GM23338 (cell line): ENCODE data around the gene DNAJC8.

Source experiments
- EZH2 ChIP-seq: fragments of 200-600 bp; sonication (generic); IDR thresholded peaks from one replicate; pipeline ENCODE4 v1.8.0; 2017; ENCODE audit warnings: antibody characterized with exemption, mild to moderate bottlenecking, low read depth; ENCODE audit not compliant: unreplicated experiment
- EZH2phosphoT487 ChIP-seq: fragments of 200-600 bp; sonication (generic); IDR thresholded peaks from one replicate; pipeline ENCODE4 v1.8.1; 2018; ENCODE audit warnings: antibody characterized with exemption; ENCODE audit not compliant: unreplicated experiment
- JUNB ChIP-seq: IDR thresholded peaks from one replicate; pipeline ENCODE4 v1.6.1; 2016; ENCODE audit warnings: antibody characterized with exemption; ENCODE audit not compliant: unreplicated experiment
- POLR2AphosphoS5 ChIP-seq: IDR thresholded peaks from 2 replicates; pipeline ENCODE4 v1.6.1; 2016; ENCODE audit warnings: antibody characterized with exemption, low read depth
- STAT1 ChIP-seq: IDR thresholded peaks from one replicate; pipeline ENCODE4 v1.6.1; 2016; ENCODE audit warnings: antibody characterized with exemption; ENCODE audit not compliant: unreplicated experiment
- ZNF114 ChIP-seq: fragments of 250-450 bp; sonication (Bioruptor Pico); IDR thresholded peaks from 2 replicates; pipeline ENCODE4 v1.5.0; 2020; ENCODE audit warnings: mild to moderate bottlenecking, moderate library complexity
- TF ChIP-seq, protein P1 (sequence below): IDR thresholded peaks from one replicate; pipeline ENCODE4 v1.6.1; 2018; ENCODE audit warnings: antibody characterized with exemption; ENCODE audit not compliant: unreplicated experiment
- TF ChIP-seq, protein P2 (sequence below), 2 experiments: fragments of 200-600 bp in 1 of 2; sonication (generic) in 1 of 2; conservative IDR thresholded peaks; 2 replicates each; pipeline versions ENCODE4 v1.5.1 to v1.6.1; 2016 to 2017; ENCODE audit warnings: antibody characterized with exemption in 2 of 2, low read depth in 2 of 2, mild to moderate bottlenecking in 2 of 2, moderate library complexity in 1 of 2
- TF ChIP-seq, protein P3 (sequence below): IDR thresholded peaks from 2 replicates; pipeline ENCODE4 v1.6.1; 2016; ENCODE audit warnings: antibody characterized with exemption
- TF ChIP-seq, protein P4 (sequence below): fragments of 250-450 bp; sonication (Bioruptor Pico); IDR thresholded peaks from 2 replicates; pipeline ENCODE4 v1.5.0; 2020; ENCODE audit warnings: mild to moderate bottlenecking, moderate library complexity

DNA sequence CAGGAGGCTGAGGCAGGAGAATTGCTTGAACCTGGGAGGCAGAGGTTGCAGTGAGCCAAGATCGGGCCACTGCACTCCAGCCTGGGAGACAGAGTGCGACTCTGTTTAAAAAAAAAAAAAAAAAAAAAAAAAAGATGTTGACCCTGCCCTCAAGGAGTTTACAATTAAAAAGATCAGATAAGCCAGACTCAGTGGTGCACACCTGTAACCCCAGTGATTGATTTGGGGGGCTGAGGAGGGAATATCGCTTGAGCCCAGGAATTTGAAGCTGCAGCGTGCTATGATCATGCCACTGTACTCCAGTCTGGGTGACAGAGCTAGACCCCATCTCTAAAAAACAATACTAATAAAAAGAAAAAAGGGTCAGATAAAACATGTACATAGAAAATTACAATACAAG is 24.9 kb upstream of the DNAJC8 start:
- TF ChIP-seq, protein P1, sequence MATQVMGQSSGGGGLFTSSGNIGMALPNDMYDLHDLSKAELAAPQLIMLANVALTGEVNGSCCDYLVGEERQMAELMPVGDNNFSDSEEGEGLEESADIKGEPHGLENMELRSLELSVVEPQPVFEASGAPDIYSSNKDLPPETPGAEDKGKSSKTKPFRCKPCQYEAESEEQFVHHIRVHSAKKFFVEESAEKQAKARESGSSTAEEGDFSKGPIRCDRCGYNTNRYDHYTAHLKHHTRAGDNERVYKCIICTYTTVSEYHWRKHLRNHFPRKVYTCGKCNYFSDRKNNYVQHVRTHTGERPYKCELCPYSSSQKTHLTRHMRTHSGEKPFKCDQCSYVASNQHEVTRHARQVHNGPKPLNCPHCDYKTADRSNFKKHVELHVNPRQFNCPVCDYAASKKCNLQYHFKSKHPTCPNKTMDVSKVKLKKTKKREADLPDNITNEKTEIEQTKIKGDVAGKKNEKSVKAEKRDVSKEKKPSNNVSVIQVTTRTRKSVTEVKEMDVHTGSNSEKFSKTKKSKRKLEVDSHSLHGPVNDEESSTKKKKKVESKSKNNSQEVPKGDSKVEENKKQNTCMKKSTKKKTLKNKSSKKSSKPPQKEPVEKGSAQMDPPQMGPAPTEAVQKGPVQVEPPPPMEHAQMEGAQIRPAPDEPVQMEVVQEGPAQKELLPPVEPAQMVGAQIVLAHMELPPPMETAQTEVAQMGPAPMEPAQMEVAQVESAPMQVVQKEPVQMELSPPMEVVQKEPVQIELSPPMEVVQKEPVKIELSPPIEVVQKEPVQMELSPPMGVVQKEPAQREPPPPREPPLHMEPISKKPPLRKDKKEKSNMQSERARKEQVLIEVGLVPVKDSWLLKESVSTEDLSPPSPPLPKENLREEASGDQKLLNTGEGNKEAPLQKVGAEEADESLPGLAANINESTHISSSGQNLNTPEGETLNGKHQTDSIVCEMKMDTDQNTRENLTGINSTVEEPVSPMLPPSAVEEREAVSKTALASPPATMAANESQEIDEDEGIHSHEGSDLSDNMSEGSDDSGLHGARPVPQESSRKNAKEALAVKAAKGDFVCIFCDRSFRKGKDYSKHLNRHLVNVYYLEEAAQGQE: no peak
- TF ChIP-seq JUNB: no peak
- TF ChIP-seq, protein P2, sequence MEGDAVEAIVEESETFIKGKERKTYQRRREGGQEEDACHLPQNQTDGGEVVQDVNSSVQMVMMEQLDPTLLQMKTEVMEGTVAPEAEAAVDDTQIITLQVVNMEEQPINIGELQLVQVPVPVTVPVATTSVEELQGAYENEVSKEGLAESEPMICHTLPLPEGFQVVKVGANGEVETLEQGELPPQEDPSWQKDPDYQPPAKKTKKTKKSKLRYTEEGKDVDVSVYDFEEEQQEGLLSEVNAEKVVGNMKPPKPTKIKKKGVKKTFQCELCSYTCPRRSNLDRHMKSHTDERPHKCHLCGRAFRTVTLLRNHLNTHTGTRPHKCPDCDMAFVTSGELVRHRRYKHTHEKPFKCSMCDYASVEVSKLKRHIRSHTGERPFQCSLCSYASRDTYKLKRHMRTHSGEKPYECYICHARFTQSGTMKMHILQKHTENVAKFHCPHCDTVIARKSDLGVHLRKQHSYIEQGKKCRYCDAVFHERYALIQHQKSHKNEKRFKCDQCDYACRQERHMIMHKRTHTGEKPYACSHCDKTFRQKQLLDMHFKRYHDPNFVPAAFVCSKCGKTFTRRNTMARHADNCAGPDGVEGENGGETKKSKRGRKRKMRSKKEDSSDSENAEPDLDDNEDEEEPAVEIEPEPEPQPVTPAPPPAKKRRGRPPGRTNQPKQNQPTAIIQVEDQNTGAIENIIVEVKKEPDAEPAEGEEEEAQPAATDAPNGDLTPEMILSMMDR (conservative IDR thresholded peaks at IDR 0.05; ENCODE audit: low read depth in 2 of 2): no peak
- TF ChIP-seq EZH2phosphoT487: no peak
- TF ChIP-seq ZNF114 (CRISPR knock-in tag): no peak
- no peak for TF ChIP-seq EZH2
- TF ChIP-seq, protein P3, sequence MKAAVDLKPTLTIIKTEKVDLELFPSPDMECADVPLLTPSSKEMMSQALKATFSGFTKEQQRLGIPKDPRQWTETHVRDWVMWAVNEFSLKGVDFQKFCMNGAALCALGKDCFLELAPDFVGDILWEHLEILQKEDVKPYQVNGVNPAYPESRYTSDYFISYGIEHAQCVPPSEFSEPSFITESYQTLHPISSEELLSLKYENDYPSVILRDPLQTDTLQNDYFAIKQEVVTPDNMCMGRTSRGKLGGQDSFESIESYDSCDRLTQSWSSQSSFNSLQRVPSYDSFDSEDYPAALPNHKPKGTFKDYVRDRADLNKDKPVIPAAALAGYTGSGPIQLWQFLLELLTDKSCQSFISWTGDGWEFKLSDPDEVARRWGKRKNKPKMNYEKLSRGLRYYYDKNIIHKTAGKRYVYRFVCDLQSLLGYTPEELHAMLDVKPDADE: no peak
- TF ChIP-seq POLR2AphosphoS5: no peak
- no peak for TF ChIP-seq STAT1
- TF ChIP-seq, protein P4, sequence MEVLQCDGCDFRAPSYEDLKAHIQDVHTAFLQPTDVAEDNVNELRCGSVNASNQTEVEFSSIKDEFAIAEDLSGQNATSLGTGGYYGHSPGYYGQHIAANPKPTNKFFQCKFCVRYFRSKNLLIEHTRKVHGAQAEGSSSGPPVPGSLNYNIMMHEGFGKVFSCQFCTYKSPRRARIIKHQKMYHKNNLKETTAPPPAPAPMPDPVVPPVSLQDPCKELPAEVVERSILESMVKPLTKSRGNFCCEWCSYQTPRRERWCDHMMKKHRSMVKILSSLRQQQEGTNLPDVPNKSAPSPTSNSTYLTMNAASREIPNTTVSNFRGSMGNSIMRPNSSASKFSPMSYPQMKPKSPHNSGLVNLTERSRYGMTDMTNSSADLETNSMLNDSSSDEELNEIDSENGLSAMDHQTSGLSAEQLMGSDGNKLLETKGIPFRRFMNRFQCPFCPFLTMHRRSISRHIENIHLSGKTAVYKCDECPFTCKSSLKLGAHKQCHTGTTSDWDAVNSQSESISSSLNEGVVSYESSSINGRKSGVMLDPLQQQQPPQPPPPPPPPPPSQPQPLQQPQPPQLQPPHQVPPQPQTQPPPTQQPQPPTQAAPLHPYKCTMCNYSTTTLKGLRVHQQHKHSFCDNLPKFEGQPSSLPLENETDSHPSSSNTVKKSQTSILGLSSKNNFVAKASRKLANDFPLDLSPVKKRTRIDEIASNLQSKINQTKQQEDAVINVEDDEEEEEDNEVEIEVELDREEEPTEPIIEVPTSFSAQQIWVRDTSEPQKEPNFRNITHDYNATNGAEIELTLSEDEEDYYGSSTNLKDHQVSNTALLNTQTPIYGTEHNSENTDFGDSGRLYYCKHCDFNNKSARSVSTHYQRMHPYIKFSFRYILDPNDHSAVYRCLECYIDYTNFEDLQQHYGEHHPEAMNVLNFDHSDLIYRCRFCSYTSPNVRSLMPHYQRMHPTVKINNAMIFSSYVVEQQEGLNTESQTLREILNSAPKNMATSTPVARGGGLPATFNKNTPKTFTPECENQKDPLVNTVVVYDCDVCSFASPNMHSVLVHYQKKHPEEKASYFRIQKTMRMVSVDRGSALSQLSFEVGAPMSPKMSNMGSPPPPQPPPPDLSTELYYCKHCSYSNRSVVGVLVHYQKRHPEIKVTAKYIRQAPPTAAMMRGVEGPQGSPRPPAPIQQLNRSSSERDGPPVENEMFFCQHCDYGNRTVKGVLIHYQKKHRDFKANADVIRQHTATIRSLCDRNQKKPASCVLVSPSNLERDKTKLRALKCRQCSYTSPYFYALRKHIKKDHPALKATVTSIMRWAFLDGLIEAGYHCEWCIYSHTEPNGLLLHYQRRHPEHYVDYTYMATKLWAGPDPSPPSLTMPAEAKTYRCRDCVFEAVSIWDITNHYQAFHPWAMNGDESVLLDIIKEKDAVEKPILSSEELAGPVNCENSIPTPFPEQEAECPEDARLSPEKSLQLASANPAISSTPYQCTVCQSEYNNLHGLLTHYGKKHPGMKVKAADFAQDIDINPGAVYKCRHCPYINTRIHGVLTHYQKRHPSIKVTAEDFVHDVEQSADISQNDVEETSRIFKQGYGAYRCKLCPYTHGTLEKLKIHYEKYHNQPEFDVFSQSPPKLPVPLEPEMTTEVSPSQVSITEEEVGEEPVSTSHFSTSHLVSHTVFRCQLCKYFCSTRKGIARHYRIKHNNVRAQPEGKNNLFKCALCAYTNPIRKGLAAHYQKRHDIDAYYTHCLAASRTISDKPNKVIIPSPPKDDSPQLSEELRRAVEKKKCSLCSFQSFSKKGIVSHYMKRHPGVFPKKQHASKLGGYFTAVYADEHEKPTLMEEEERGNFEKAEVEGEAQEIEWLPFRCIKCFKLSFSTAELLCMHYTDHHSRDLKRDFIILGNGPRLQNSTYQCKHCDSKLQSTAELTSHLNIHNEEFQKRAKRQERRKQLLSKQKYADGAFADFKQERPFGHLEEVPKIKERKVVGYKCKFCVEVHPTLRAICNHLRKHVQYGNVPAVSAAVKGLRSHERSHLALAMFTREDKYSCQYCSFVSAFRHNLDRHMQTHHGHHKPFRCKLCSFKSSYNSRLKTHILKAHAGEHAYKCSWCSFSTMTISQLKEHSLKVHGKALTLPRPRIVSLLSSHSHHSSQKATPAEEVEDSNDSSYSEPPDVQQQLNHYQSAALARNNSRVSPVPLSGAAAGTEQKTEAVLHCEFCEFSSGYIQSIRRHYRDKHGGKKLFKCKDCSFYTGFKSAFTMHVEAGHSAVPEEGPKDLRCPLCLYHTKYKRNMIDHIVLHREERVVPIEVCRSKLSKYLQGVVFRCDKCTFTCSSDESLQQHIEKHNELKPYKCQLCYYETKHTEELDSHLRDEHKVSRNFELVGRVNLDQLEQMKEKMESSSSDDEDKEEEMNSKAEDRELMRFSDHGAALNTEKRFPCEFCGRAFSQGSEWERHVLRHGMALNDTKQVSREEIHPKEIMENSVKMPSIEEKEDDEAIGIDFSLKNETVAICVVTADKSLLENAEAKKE (CRISPR knock-in tag): no peak
